ENCODE data around the gene SCARB2. TPM values are rescaled to one million over a fixed set of nuclear protein-coding genes. Genes with fewer than 3 reads are reported as not detected.

The SCARB2 gene
- total RNA-seq, 1 donor from 2014 or later: 190 TPM

DNA sequence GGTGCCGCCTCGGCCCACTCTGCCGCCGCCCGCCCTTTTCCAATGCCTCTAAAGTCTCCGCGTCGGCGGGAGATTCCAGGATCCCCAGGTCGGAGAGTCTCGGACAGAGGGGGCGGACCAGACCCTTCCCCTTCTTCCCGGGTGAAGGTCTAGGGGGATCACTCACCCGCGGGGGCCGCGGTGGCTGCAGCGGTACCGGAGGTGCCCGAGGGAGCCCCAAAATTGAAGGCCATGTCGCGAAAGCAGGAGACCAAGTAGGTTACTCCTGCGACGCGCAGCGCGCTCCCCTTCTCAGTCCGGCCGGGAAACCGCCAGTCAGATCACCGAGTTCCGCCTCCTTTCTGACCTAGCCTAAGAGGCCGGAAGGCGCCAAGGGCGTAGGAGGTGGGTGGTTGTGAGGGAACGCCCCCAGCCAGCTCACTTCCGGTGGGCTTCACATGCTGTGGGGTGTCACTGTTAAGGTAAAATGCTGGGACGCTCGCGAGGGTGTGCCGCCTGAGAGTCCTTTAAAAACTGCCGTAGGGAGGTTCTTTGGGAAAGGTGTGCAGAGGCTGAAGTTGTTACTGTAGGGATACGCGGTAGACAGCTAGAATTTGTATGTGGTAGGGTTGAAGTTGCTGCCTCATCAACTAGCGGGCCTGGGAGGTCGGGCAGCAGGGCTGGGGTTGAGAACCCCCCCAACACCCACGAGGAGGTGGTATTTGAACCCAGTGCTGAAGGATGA lies 65.3 kb downstream of the SCARB2 start, which contains the start of gene NUP54:
Gene NUP54 (minus strand): TSS at position 256 of the 724 bp plus-strand sequence. CDS start 23 bp downstream, at position 233.
- intact Hi-C loops (cut with DNase I): no loop called here
- H3K9me3 ChIP-seq: no peaks in the 10 kb centered on the region
- TF ChIP-seq, protein P1, sequence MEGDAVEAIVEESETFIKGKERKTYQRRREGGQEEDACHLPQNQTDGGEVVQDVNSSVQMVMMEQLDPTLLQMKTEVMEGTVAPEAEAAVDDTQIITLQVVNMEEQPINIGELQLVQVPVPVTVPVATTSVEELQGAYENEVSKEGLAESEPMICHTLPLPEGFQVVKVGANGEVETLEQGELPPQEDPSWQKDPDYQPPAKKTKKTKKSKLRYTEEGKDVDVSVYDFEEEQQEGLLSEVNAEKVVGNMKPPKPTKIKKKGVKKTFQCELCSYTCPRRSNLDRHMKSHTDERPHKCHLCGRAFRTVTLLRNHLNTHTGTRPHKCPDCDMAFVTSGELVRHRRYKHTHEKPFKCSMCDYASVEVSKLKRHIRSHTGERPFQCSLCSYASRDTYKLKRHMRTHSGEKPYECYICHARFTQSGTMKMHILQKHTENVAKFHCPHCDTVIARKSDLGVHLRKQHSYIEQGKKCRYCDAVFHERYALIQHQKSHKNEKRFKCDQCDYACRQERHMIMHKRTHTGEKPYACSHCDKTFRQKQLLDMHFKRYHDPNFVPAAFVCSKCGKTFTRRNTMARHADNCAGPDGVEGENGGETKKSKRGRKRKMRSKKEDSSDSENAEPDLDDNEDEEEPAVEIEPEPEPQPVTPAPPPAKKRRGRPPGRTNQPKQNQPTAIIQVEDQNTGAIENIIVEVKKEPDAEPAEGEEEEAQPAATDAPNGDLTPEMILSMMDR (IDR thresholded peaks at IDR 0.05): no peak

DNA sequence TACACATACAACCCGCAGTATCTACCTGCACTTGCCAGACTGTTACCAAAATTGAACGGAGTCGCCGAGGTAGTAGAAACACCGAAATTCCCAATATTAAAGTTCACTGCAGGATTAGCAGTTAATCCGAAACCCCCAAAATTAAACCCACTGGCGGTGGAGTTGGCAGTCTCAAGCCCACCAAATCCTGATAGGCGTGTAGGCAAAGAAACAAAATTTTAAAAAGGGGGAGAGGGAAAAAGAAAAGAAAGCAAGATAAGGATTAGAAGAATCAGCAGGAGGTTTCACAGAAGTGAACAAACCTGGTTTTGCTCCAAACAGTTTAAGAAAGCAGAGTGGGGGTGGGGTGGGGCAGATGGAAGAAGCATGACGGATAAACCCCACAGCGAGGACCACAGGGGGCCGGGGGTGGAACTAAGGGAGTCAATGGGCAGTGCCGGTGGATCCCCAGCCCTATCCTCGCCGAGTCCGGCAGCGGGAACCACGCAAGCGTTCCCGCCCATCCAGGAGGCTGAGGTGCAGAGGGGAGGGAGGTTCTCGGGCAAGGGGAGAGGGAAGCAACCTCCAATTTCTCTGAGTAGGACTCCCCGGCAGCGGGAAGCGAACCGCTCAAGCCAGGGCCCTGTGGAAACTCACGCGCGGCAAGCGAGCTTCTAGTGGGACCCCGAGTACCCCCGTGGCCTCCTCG lies 66.0 kb downstream of the SCARB2 start:
- Histone ChIP-seq H3K4me1 (peaks cover 25% of the 10 kb centered on the region), H3K27ac (peak overlapping the region; percentile 94), H3K27me3 (no peaks in the 10 kb centered on the region), H3K4me3 (peak overlapping the region; percentile 88), H3K9me3 (no peaks in the 10 kb centered on the region), H3K36me3 (peaks cover 17% of the 10 kb centered on the region)
- intact Hi-C loops (cut with DNase I): no loop called here
- TF ChIP-seq, protein P1 (IDR thresholded peaks at IDR 0.05): no peak
- ATAC-seq (peak; percentile 81), DNase-seq (peak; percentile 80)

More for the DNA sequence above, 65.3 kb downstream of the SCARB2 start, which contains the start of gene NUP54:
- Histone ChIP-seq H3K36me3 (peaks cover 10% of the 10 kb centered on the region), H3K4me1 (peaks cover 25% of the 10 kb centered on the region), H3K27ac (peak within 1 kb of the TSS; percentile 94), H3K27me3 (no peaks in the 10 kb centered on the region), H3K4me3 (peak within 1 kb of the TSS; percentile 88)
- peak; percentile 100 for ATAC-seq
- peak; percentile 97 for DNase-seq

DNA sequence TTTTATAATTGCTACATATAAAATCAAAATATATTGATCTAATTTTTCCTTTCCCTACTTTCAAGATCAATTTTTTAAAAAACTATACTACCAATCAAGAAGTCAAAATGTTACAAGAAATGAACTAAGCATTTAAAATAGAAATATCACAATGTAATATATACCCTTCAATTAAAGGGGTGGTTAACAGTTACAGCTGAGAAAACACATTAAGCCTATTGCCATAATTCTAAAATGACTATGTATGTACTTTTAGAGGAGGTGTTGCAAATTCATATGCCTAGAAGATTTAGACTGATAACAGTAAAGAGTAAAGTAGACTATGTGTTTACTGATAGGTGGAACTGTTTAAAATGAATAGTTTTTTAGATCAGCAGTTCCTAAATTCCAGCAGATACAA lies 69.1 kb downstream of the SCARB2 start:
- H3K4me3 ChIP-seq: no peak overlapping the region
- TF ChIP-seq, protein P1 (IDR thresholded peaks at IDR 0.05): no peak
- no peak overlapping the region for H3K27ac ChIP-seq
- H3K9me3 ChIP-seq: no peaks in the 10 kb centered on the region
- intact Hi-C loops (cut with DNase I): no loop called here
- no peak for ATAC-seq
- peaks cover 35% of the 10 kb centered on the region for H3K36me3 ChIP-seq
- DNase-seq: no peak
- H3K4me1 ChIP-seq: peaks cover 25% of the 10 kb centered on the region
- H3K27me3 ChIP-seq: no peaks in the 10 kb centered on the region

DNA sequence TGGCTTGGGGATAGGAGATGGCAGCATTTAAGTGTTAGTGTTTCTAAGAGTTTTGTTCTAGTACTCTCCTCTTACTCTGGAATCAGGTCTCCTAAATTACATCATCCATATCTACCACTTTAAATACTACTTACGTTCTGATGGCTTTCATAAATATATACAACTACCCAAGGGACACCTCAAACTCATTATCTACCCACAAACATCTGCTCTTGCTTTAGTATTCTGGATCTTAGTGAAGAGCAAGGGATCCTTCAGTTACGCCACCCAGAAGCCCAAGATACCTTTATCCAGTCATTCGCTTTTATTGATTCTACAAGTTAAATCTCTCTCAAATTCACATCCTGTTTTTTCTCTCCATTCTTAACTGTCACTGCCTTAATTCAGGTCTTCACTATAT lies 72.4 kb downstream of the SCARB2 start:
- Histone ChIP-seq H3K27me3 (no peaks in the 10 kb centered on the region), H3K9me3 (no peaks in the 10 kb centered on the region), H3K4me1 (peaks cover 8% of the 10 kb centered on the region), H3K27ac (no peak overlapping the region), H3K4me3 (no peak overlapping the region), H3K36me3 (peaks cover 65% of the 10 kb centered on the region)
- DNase-seq: no peak
- TF ChIP-seq, protein P1 (IDR thresholded peaks at IDR 0.05): no peak
- no peak for ATAC-seq
- intact Hi-C loops (cut with DNase I): no loop called here

DNA sequence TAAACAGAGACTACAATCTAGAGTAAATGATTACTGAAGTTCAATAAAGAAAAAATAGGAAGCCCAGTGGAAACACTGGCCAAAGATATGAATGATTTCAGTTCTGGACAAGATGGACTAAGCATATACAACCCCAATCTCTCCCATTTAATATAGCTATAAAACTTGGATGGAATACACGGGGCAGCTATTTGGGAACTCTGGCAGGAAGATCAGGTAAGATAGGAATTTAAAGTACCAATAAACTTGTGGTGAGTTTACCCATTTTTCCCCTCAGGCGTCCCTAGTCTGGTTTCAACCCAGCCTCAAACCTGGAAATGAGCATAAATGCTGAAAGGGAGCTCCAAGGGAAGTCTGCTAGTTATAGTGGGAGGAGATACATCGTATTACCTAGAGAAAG lies 85.9 kb downstream of the SCARB2 start:
- intact Hi-C loops (cut with DNase I): no loop called here
- Histone ChIP-seq H3K36me3 (peaks cover 53% of the 10 kb centered on the region), H3K4me3 (no peak overlapping the region), H3K27ac (no peak overlapping the region), H3K27me3 (no peaks in the 10 kb centered on the region), H3K4me1 (no peaks in the 10 kb centered on the region), H3K9me3 (no peaks in the 10 kb centered on the region)
- no peak for DNase-seq
- no peak for ATAC-seq
- TF ChIP-seq, protein P1 (IDR thresholded peaks at IDR 0.05): no peak
